HCT116 (cell line): Measurements from ENCODE around the gene ETS2. TPM values are rescaled to one million over a fixed set of nuclear protein-coding genes. Genes with fewer than 3 reads are reported as not detected.

Experiments
- ATAC-seq: fragments of 200-7000 bp; cut with Tn5 transposase; 2 replicates; pipeline ENCODE4 v1.9.1; 2020; ENCODE audit warnings: mild to moderate bottlenecking, moderate library complexity
- BruUV-seq: library from RNA; stranded (reverse); fragments of 400-500 nt; replicated peaks from 2 replicates; lab custom pipeline; 2021; lab: Mats Ljungman, UMichigan
- CTCF ChIA-PET: fragments of 300-600 bp; sonication (Branson Sonifier 250); formaldehyde crosslinking; loops from one replicate; lab custom pipeline; 2021; ENCODE audit warnings: antibody characterized with exemption; lab: Charles Lee
- POLR2A ChIA-PET: fragments of 300-600, 350-600 bp; sonication (Branson Sonifier 250); formaldehyde crosslinking; loops from one replicate; lab custom pipeline; 2021; ENCODE audit warnings: antibody characterized with exemption; lab: Charles Lee
- RAD21 ChIA-PET, 2 experiments: fragments of 300-600 bp; sonication (Branson Sonifier 250); formaldehyde crosslinking; loops; one replicate each; lab custom pipeline; 2023; ENCODE audit warnings: low total read pairs in 2 of 2; ENCODE audit not compliant: uncharacterized antibody in 2 of 2, unreplicated experiment in 2 of 2, low non-redundant PET in 1 of 2; lab: Charles Lee
- DNase-seq: peaks from one replicate; pipeline ENCODE4 v3.0.0-alpha.2; 2010; ENCODE audit warnings: low read depth, low spot score
- H2AFZ ChIP-seq: fragments of 200-600 bp; shearing (Covaris generic), sonication (generic); 2 replicates; pipeline ENCODE4 v1.6.1; 2017; ENCODE audit warnings: low read depth, mixed run types, mixed read lengths, antibody characterized with exemption, low read length; ENCODE audit not compliant: poor library complexity, severe bottlenecking
- H3K27ac ChIP-seq: 2 replicates; pipeline ENCODE4 v1.5.1; 2012; ENCODE audit warnings: low read depth, low read length
- H3K27me3 ChIP-seq: fragments of 200-600 bp; sonication (generic); 2 replicates; pipeline ENCODE4 v1.6.1; 2016; ENCODE audit warnings: mixed run types, low read length, mixed read lengths; ENCODE audit not compliant: insufficient read depth
- H3K36me3 ChIP-seq, 2 experiments: fragments of 200-500 bp in 1 of 2; fragments of 200-600 bp in 1 of 2; sonication (Bioruptor generic) in 1 of 2; sonication (generic) in 1 of 2; 2 replicates each; pipeline versions ENCODE4 v1.5.1 to v1.6.1; 2014 to 2016; ENCODE audit warnings: low read length in 2 of 2, inconsistent platforms in 1 of 2, mixed read lengths in 1 of 2, mixed run types in 1 of 2; ENCODE audit not compliant: insufficient read depth in 2 of 2, control insufficient read depth in 1 of 2
- H3K4me1 ChIP-seq, 2 experiments: fragments of 200-600 bp in 1 of 2; sonication (generic) in 1 of 2; 2 replicates each; pipeline versions ENCODE4 v1.5.1 to v1.6.1; 2012 to 2017; ENCODE audit warnings: low read length in 2 of 2, inconsistent platforms in 1 of 2, mild to moderate bottlenecking in 1 of 2, mixed read lengths in 1 of 2, mixed run types in 1 of 2, moderate library complexity in 1 of 2; ENCODE audit not compliant: insufficient read depth in 2 of 2, control insufficient read depth in 1 of 2
- H3K4me2 ChIP-seq: fragments of 200-600 bp; sonication (generic); 2 replicates; pipeline ENCODE4 v1.6.1; 2017; ENCODE audit warnings: mixed run types, low read length, mixed read lengths
- H3K4me3 ChIP-seq, 2 experiments: fragments of 200-600 bp in 1 of 2; sonication (generic) in 1 of 2; replicated peaks in 1 of 2; 2 replicates each; pipeline ENCODE4 v1.5.1; 2011 to 2016; ENCODE audit warnings: low read length in 2 of 2, control low read depth in 1 of 2, low read depth in 1 of 2, mild to moderate bottlenecking in 1 of 2, mixed read lengths in 1 of 2, mixed run types in 1 of 2
- H3K79me2 ChIP-seq: fragments of 200-600 bp; sonication (generic); 2 replicates; pipeline ENCODE4 v1.6.1; 2017; ENCODE audit warnings: mild to moderate bottlenecking, mixed run types, low read length, moderate library complexity, mixed read lengths; ENCODE audit not compliant: insufficient read depth
- H3K9ac ChIP-seq: fragments of 200-600 bp; sonication (generic); 2 replicates; pipeline ENCODE4 v1.6.1; 2016; ENCODE audit warnings: low read length, mixed read lengths
- H3K9me2 ChIP-seq: fragments of 200-600 bp; sonication (generic), shearing (Covaris generic); 2 replicates; pipeline ENCODE4 v1.6.1; 2017; ENCODE audit warnings: mixed run types, mild to moderate bottlenecking, moderate library complexity; ENCODE audit not compliant: insufficient read depth
- H3K9me3 ChIP-seq, 2 experiments: fragments of 200-500 bp in 1 of 2; fragments of 200-600 bp in 1 of 2; sonication (Bioruptor generic) in 1 of 2; sonication (generic) in 1 of 2; 2 replicates each; pipeline ENCODE4 v1.6.1; 2014 to 2017; ENCODE audit warnings: low read length in 2 of 2, mixed read lengths in 2 of 2, inconsistent platforms in 1 of 2, low read depth in 1 of 2, mild to moderate bottlenecking in 1 of 2, mixed run types in 1 of 2, moderate library complexity in 1 of 2; ENCODE audit not compliant: control insufficient read depth in 1 of 2, insufficient read depth in 1 of 2
- H4K20me1 ChIP-seq: fragments of 200-600 bp; sonication (generic), shearing (Covaris generic); 2 replicates; pipeline ENCODE4 v1.6.1; 2017; ENCODE audit warnings: mixed run types, mild to moderate bottlenecking, moderate library complexity; ENCODE audit not compliant: insufficient read depth
- ATF3 ChIP-seq: IDR thresholded peaks from 2 replicates; pipeline ENCODE4 v1.6.1; 2012
- CBX3 ChIP-seq: IDR thresholded peaks from 2 replicates; pipeline ENCODE4 v1.6.1; 2012; ENCODE audit warnings: low read depth
- CEBPB ChIP-seq: IDR thresholded peaks from 2 replicates; pipeline ENCODE4 v1.6.1; 2012; ENCODE audit warnings: low read depth
- CTCF ChIP-seq, 3 experiments: fragments of 200-600 bp in 1 of 3; sonication (generic) in 1 of 3; IDR thresholded peaks in 2 of 3; conservative IDR thresholded peaks in 1 of 3; 2 replicates each; pipeline ENCODE4 v1.5.1; 2012 to 2017; ENCODE audit warnings: low read depth in 2 of 3, low read length in 2 of 3, antibody characterized with exemption in 1 of 3, borderline replicate concordance in 1 of 3, control low read depth in 1 of 3, mild to moderate bottlenecking in 1 of 3, mixed read lengths in 1 of 3, mixed run types in 1 of 3, moderate library complexity in 1 of 3; ENCODE audit not compliant: insufficient read depth in 1 of 3
- ELF1 ChIP-seq: IDR thresholded peaks from 2 replicates; pipeline ENCODE4 v1.6.1; 2012; ENCODE audit warnings: low read depth, borderline replicate concordance
- JUND ChIP-seq: IDR thresholded peaks from 2 replicates; pipeline ENCODE4 v1.6.1; 2012
- POLR2AphosphoS5 ChIP-seq: IDR thresholded peaks from 2 replicates; pipeline ENCODE4 v1.6.1; 2011; ENCODE audit warnings: mild to moderate bottlenecking, low read depth, low read length, moderate library complexity
- REST ChIP-seq: IDR thresholded peaks from 2 replicates; pipeline ENCODE4 v1.6.1; 2012; ENCODE audit warnings: low read depth
- SIN3A ChIP-seq: IDR thresholded peaks from 2 replicates; pipeline ENCODE4 v1.6.1; 2012; ENCODE audit warnings: low read depth
- SRF ChIP-seq: IDR thresholded peaks from 2 replicates; pipeline ENCODE4 v1.6.1; 2012; ENCODE audit warnings: low read depth
- ZBTB33 ChIP-seq: IDR thresholded peaks from 2 replicates; pipeline ENCODE4 v1.6.1; 2011; ENCODE audit warnings: mild to moderate bottlenecking, low read length, moderate library complexity; ENCODE audit not compliant: insufficient replicate concordance; ENCODE audit errors: extremely low read depth
- ZNF274 ChIP-seq: fragments of 200-500 bp; sonication (Bioruptor generic); IDR thresholded peaks from 2 replicates; pipeline ENCODE4 v1.6.1; 2014; ENCODE audit warnings: mild to moderate bottlenecking, low read depth, low read length, inconsistent platforms
- intact Hi-C: fragments of 100-400 bp; cut with micrococcal nuclease; formaldehyde crosslinking; loops from 2 replicates; pipeline ENCODE4 v1.10.0; 2022
- total RNA-seq: library from RNA; stranded (reverse); gene quantifications from one replicate; pipeline ENCODE4 v1.2.1, GENCODE V29; 2021; ENCODE audit not compliant: unreplicated experiment

The ETS2 gene
- total RNA-seq, 1 experiment from 2014 or later: 32.9 TPM

- H4K20me1 ChIP-seq: no peaks in the 10 kb centered on the region
- no peak overlapping the region for H3K4me3 ChIP-seq
- BruUV-seq: no TSS peak
- no peak for ATAC-seq
- ChIA-PET CTCF (no interaction called here), RAD21 (no interaction called here), POLR2A (no interaction called here)
- no peaks in the 10 kb centered on the region for H3K9me2 ChIP-seq
- no peak overlapping the region for H3K27ac ChIP-seq
- H3K4me2 ChIP-seq: no peak overlapping the region
- intact Hi-C loops: no loop called here
- no peaks in the 10 kb centered on the region for H3K27me3 ChIP-seq
- H3K4me1 ChIP-seq: peaks cover 47 to 55% of the 10 kb centered on the region in 2 experiments
- H3K79me2 ChIP-seq: no peaks in the 10 kb centered on the region
- no peak for DNase-seq
- H3K36me3 ChIP-seq: no peaks in the 10 kb centered on the region
- H3K9ac ChIP-seq: no peak overlapping the region
- TF ChIP-seq POLR2AphosphoS5 (no peak), SIN3A (no peak), SRF (no peak), CBX3 (no peak), ZBTB33 (no peak), JUND (no peak), ELF1 (no peak), CTCF (IDR thresholded peaks at IDR 0.05 in 2 of 3, conservative IDR thresholded peaks at IDR 0.05 in 1 of 3; ENCODE audit: borderline replicate concordance in 1 of 3, insufficient read depth in 1 of 3, low read depth in 2 of 3, low read length in 2 of 3) (no peak), ATF3 (no peak), ZNF274 (no peak), REST (no peak), CEBPB (no peak)
- no peak overlapping the region for H2AFZ ChIP-seq
- H3K9me3 ChIP-seq: no peaks in the 10 kb centered on the region
These were observed 14.8 kb upstream of the ETS2 start for GRCh38 chr21:38790961-38791360.
